ENCODE results near the gene HMOX1. TPM values are rescaled to one million over a fixed set of nuclear protein-coding genes. Genes with fewer than 3 reads are reported as not detected.

The HMOX1 gene
- total and polyA plus RNA-seq, 2 of the 13 experiments (the other 11 are each of a cell fraction or from before 2014, with no cell fraction given) = 53.6 to 67.4 TPM

- Histone ChIP-seq H3K9ac (ENCODE audit: insufficient read depth, low read depth, low read length) (no peak overlapping the region), H3K4me1 (ENCODE audit: insufficient read depth, low read length) (no peaks in the 10 kb centered on the region), H4K20me1 (ENCODE audit: insufficient read depth, low read length) (no peaks in the 10 kb centered on the region), H2AFZ (ENCODE audit: low read length) (no peak overlapping the region), H3K4me2 (ENCODE audit: low read depth, low read length) (no peak overlapping the region), H3K79me2 (ENCODE audit: insufficient read depth, low read length) (no peaks in the 10 kb centered on the region), H3K9me3 (ENCODE audit: low read length) (no peaks in the 10 kb centered on the region), H3K4me3 (replicated peaks in 1 of 3; ENCODE audit: insufficient read depth in 1 of 3, low read depth in 2 of 3, low read length in 3 of 3) (no peak overlapping the region), H3K36me3 (replicated peaks in 1 of 2; ENCODE audit: control insufficient read depth in 1 of 2, insufficient read depth in 2 of 2, low read length in 2 of 2) (peaks cover 33 to 40% of the 10 kb centered on the region in 2 experiments), H3K27ac (ENCODE audit: extremely low read length, insufficient read depth, low read length) (no peak overlapping the region), H3K27me3 (ENCODE audit: control insufficient read depth in 1 of 2, insufficient read depth in 2 of 2, low read length in 2 of 2) (no peaks in the 10 kb centered on the region)
- WGBS (ENCODE audit: low lambda C conversion rate) = 96% methylated on average over 15 of the region's 26 CpGs
- ChIA-PET CTCF (ENCODE audit: low intra/inter-chr PET ratio, low total read pairs) (no interaction called here), POLR2A (no interaction called here)
- intact Hi-C loops (cut with micrococcal nuclease; ENCODE audit: unreplicated experiment) = no loop called here
- DNase-seq (ENCODE audit: low spot score) = no peak
- in situ Hi-C loops (cut with HindIII; ENCODE audit: extremely low pct_ligation_motif_present, low pct_unique_long_range_greater_than_20kb) = no loop called here
- BruUV-seq (replicated peaks) = no TSS peak
- ATAC-seq = no peak
- FAIRE-seq = no peak
- TF ChIP-seq EEA1 (CRISPR knock-in tag; IDR thresholded peaks at IDR 0.05; ENCODE audit: borderline replicate concordance) = no peak
- no peak for TF ChIP-seq ZNF878 (CRISPR knock-in tag; IDR thresholded peaks at IDR 0.05)
- no peak for TF ChIP-seq MYPOP (CRISPR knock-in tag; IDR thresholded peaks at IDR 0.05)
- no peak for TF ChIP-seq ZBTB25 (CRISPR knock-in tag; IDR thresholded peaks at IDR 0.05)
- no peak for TF ChIP-seq IKZF4 (CRISPR knock-in tag; IDR thresholded peaks at IDR 0.05; ENCODE audit: borderline replicate concordance, low read depth, not compliant biosample characterization)
- TF ChIP-seq ZNF652 (CRISPR knock-in tag; IDR thresholded peaks at IDR 0.05; ENCODE audit: borderline replicate concordance, low read depth) = no peak
- no peak for TF ChIP-seq CHD2 (IDR thresholded peaks at IDR 0.05; ENCODE audit: low read depth, low read length)
- TF ChIP-seq PHB2 (IDR thresholded peaks at IDR 0.05; ENCODE audit: partially characterized antibody) = no peak
- no peak for TF ChIP-seq ZNF282 (IDR thresholded peaks at IDR 0.05; ENCODE audit: partially characterized antibody)
- no peak for TF ChIP-seq ZNF225 (CRISPR knock-in tag; IDR thresholded peaks at IDR 0.05)
- TF ChIP-seq ZNF407 (CRISPR knock-in tag; IDR thresholded peaks at IDR 0.05; ENCODE audit: not compliant biosample characterization) = no peak
- no peak for TF ChIP-seq KMT2B (CRISPR knock-in tag; IDR thresholded peaks at IDR 0.05)
- TF ChIP-seq PAX8 (CRISPR knock-in tag; IDR thresholded peaks at IDR 0.05; ENCODE audit: borderline replicate concordance) = no peak
- no peak for TF ChIP-seq AKAP8 (CRISPR knock-in tag; IDR thresholded peaks at IDR 0.05)
- no peak for TF ChIP-seq POLR2A (IDR thresholded peaks at IDR 0.05; ENCODE audit: insufficient read depth in 1 of 2, low read depth in 2 of 2, low read length in 2 of 2)
Measured at GRCh38 chr22:35343664-35344550, 37.0 kb upstream of the HMOX1 start.
